Effector memory CD4-positive, alpha-beta T cell (primary cell): ENCODE results near the gene PPARG.
"Not testable (repeated sequence)": the region's sequence is repeated elsewhere in the genome, so short reads cannot be mapped to it uniquely, and the experiment has no call there.

Source experiments
- DNase-seq, 3 donors: peaks; one replicate each; pipeline ENCODE4 v3.0.0-alpha.2; 2020
- H3K27ac ChIP-seq: 2 replicates; pipeline ENCODE4 v1.7.0; 2013; ENCODE audit warnings: mild to moderate bottlenecking, low read length, moderate library complexity; ENCODE audit not compliant: insufficient read depth, poor library complexity, severe bottlenecking
- H3K27me3 ChIP-seq: replicated peaks from 2 replicates; pipeline ENCODE4 v1.7.0; 2013; ENCODE audit warnings: mild to moderate bottlenecking, low read length; ENCODE audit not compliant: insufficient read depth, control insufficient read depth, poor library complexity, severe bottlenecking
- H3K36me3 ChIP-seq: 2 replicates; pipeline ENCODE4 v1.7.0; 2013; ENCODE audit warnings: mild to moderate bottlenecking, low read length, moderate library complexity; ENCODE audit not compliant: control insufficient read depth, insufficient read depth
- H3K4me1 ChIP-seq: 2 replicates; pipeline ENCODE4 v1.7.0; 2013; ENCODE audit warnings: low read length, mild to moderate bottlenecking; ENCODE audit not compliant: control insufficient read depth, insufficient read depth, poor library complexity, severe bottlenecking
- H3K4me3 ChIP-seq: 2 replicates; pipeline ENCODE4 v1.7.0; 2013; ENCODE audit warnings: low read length, low read depth, mild to moderate bottlenecking; ENCODE audit not compliant: insufficient read depth, poor library complexity, severe bottlenecking
- H3K9me3 ChIP-seq: 2 replicates; pipeline ENCODE4 v1.7.0; 2013; ENCODE audit warnings: mild to moderate bottlenecking, low read length, moderate library complexity; ENCODE audit not compliant: control insufficient read depth

The PPARG gene

GRCh38 chr3:12472796-12473195 lies 183.9 kb downstream of the PPARG start:
- H3K27me3 ChIP-seq: no peaks in the 10 kb centered on the region
- no peak overlapping the region for H3K4me3 ChIP-seq
- no peaks in the 10 kb centered on the region for H3K9me3 ChIP-seq
- H3K4me1 ChIP-seq: peaks cover 8% of the 10 kb centered on the region
- H3K27ac ChIP-seq: no peak overlapping the region
- H3K36me3 ChIP-seq: no peaks in the 10 kb centered on the region
- DNase-seq: no peak

GRCh38 chr3:12473511-12473910 lies 184.6 kb downstream of the PPARG start:
- Histone ChIP-seq H3K27me3 (no peaks in the 10 kb centered on the region), H3K9me3 (no peaks in the 10 kb centered on the region), H3K27ac (no peak overlapping the region), H3K4me1 (peaks cover 8% of the 10 kb centered on the region), H3K4me3 (no peak overlapping the region), H3K36me3 (no peaks in the 10 kb centered on the region)
- no peak for DNase-seq

DNA sequence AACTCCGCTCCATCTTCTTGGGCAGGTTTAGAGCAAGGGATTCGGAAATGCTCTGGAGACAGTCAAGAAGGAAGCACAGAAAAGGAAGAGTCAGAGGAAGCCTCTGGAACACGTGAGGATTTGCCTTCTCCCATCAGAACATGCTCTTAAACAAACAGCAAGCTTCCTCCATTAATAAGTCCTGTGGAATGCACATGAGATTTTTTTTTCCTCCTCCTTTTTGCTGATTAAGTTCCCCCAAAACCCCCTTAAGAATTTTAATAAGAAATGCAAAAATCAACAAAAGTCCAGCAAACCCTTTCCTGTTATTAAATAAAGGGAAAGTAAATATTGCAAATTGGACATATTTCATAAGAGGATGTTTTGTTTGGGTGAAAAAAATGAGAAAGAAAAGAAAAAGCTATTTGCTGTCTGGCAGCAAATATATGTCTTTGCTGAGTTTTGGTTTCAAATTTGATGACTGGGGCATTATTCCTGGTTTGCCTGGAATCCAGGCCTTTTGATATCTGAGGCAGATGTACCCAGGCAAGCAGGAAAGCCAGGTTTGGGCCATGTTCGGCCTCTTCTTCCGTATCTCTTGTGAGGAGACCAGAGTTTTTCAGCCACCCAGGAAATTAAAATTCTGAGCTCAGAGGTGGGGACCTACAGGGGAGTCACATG lies 187.5 kb downstream of the PPARG start:
- no peak for DNase-seq
- Histone ChIP-seq H3K4me3 (no peak overlapping the region), H3K27me3 (no peaks in the 10 kb centered on the region), H3K36me3 (no peaks in the 10 kb centered on the region), H3K9me3 (no peaks in the 10 kb centered on the region), H3K27ac (no peak overlapping the region), H3K4me1 (peaks cover 2% of the 10 kb centered on the region)

DNA sequence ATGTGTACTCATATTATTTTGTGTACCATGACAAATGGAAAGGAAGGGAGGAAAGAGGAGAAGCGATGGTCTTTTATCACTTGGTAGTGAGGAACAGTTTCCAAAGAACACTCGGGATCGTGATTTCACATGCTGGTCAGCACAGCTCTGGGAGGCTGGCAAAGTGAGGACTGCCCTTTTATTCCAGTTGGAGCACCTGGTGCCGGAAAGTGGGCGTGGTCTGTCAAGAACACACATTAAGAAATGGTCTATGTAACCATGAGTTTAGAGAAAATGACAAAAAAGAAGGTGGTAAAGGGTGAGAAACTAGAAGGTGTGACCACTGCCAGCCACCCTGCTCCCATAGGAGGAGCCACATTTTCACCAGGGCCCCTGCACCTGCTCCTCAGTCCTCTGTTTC lies 188.4 kb downstream of the PPARG start:
- DNase-seq: no peak
- Histone ChIP-seq H3K27ac (no peak overlapping the region), H3K9me3 (no peaks in the 10 kb centered on the region), H3K36me3 (no peaks in the 10 kb centered on the region), H3K27me3 (no peaks in the 10 kb centered on the region), H3K4me1 (no peaks in the 10 kb centered on the region), H3K4me3 (no peak overlapping the region)

DNA sequence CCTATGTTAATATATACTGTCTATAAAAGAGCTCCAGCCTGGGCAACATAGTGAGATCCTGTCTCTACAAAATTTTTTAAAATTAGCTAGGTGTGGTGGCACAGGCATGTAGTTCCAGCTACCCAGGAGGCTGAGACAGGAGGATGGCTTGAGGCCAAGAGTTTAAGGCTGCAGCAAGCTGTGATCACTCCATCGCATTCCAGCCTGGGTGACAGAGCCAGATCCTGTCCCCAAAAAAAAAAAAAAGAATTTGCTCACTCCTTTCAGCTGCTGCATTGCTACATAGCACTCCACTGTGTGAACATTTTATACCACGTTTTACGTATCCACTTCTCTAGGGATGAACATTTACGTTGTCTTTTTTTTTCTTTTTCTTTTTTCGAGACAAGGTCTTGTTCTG lies 189.5 kb downstream of the PPARG start:
- Histone ChIP-seq H3K9me3 (no peaks in the 10 kb centered on the region), H3K27me3 (no peaks in the 10 kb centered on the region), H3K36me3 (no peaks in the 10 kb centered on the region), H3K27ac (no peak overlapping the region), H3K4me1 (no peaks in the 10 kb centered on the region), H3K4me3 (no peak overlapping the region)
- no peak for DNase-seq

- H3K27ac ChIP-seq, H3K4me3 ChIP-seq, H3K4me1 ChIP-seq, DNase-seq, H3K36me3 ChIP-seq, H3K27me3 ChIP-seq, H3K9me3 ChIP-seq: not testable (repeated sequence)
Measured at GRCh38 chr3:12479198-12479597, 190.3 kb downstream of the PPARG start.

- DNase-seq: no peak
- peaks cover 10% of the 10 kb centered on the region for H3K4me1 ChIP-seq
- H3K9me3 ChIP-seq: no peaks in the 10 kb centered on the region
- no peaks in the 10 kb centered on the region for H3K36me3 ChIP-seq
- no peak overlapping the region for H3K27ac ChIP-seq
- H3K4me3 ChIP-seq: no peak overlapping the region
- no peaks in the 10 kb centered on the region for H3K27me3 ChIP-seq
Measured at GRCh38 chr3:12479919-12480427, 191.1 kb downstream of the PPARG start.

DNA sequence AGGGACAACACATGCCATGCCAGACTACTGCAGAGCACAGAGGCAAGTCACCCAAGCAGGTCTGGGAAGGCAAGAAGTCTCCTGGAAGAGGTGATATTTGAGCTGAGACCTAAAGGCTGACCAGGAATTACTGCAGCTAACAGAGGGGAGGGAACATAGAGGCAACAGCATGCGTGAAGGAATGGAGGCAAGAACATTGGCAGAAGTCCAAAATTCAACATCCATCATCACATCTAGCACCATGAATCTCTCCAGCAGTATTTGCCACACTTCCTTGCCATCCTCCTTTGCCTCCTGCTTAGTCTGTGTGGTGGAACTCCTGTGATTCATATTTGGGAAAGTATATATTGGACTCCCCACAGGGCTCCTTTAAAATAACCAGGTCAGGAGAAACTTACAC lies 194.5 kb downstream of the PPARG start:
- DNase-seq: no peak
- Histone ChIP-seq H3K27me3 (no peaks in the 10 kb centered on the region), H3K36me3 (no peaks in the 10 kb centered on the region), H3K4me3 (peak overlapping the region; percentile 41), H3K4me1 (peaks cover 15% of the 10 kb centered on the region), H3K9me3 (no peaks in the 10 kb centered on the region), H3K27ac (peak overlapping the region; percentile 76)

DNA sequence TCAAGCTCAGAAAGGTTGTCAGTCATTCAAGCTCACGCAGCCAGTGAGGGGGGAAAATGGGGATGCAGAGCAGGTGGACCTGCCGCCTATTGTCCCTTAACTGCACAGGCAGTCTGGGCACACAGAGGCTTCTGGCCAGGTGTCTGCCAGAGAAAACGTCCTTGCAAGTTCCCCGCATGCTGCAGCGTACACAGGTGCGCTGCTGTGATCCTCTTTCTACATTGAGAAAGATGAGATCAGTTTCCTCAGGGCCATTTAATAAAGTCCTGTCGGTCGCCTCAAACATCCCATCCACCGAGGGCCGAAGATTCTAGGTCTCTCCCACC lies 195.0 kb downstream of the PPARG start:
- no peaks in the 10 kb centered on the region for H3K9me3 ChIP-seq
- H3K27me3 ChIP-seq: no peaks in the 10 kb centered on the region
- H3K36me3 ChIP-seq: no peaks in the 10 kb centered on the region
- no peak for DNase-seq
- peaks cover 15% of the 10 kb centered on the region for H3K4me1 ChIP-seq
- peak overlapping the region; percentile 76 for H3K27ac ChIP-seq
- H3K4me3 ChIP-seq: peak overlapping the region; percentile 41
